Uterus (tissue), 4 donors: ENCODE results near the gene MORC1. TPM values are rescaled to one million over a fixed set of nuclear protein-coding genes. Genes with fewer than 3 reads are reported as not detected.

Experiments
- DNase-seq, 2 donors: peaks; one replicate each; pipeline ENCODE4 v3.0.0-alpha.2; 2019 to 2020
- H3K27ac ChIP-seq, 2 donors: fragments of 200-600 bp; sonication (generic); 1 replicate in 1 of 2; 2 replicates in 1 of 2; pipeline ENCODE4 v1.5.1; 2016 to 2018
- H3K27me3 ChIP-seq, 2 donors: fragments of 200-600 bp; sonication (generic); one replicate each; pipeline ENCODE4 v1.5.1; 2018 to 2019; ENCODE audit warnings: control low read depth in 1 of 2
- H3K36me3 ChIP-seq, 2 donors: fragments of 200-600 bp; sonication (generic); one replicate each; pipeline ENCODE4 v1.5.1; 2019; ENCODE audit warnings: control low read depth in 1 of 2
- H3K4me1 ChIP-seq, 2 donors: fragments of 200-600 bp; sonication (generic); one replicate each; pipeline ENCODE4 v1.5.1; 2018 to 2019; ENCODE audit warnings: control low read depth in 1 of 2
- H3K4me3 ChIP-seq, 2 donors: fragments of 200-600 bp; sonication (generic); 1 replicate in 1 of 2; 2 replicates in 1 of 2; pipeline ENCODE4 v1.5.1; 2018 to 2019; ENCODE audit warnings: mild to moderate bottlenecking in 1 of 2
- H3K9me3 ChIP-seq, 2 donors: fragments of 200-600 bp; sonication (generic); one replicate each; pipeline ENCODE4 v1.5.1; 2019; ENCODE audit warnings: control low read depth in 1 of 2
- CTCF ChIP-seq, 4 experiments: fragments of 200-600 bp in 2 of 4; fragments of 450-650 bp in 2 of 4; sonication (generic) in 2 of 4; IDR thresholded peaks; one replicate each; pipeline ENCODE4 v1.5.1; 2016 to 2019; ENCODE audit warnings: antibody characterized with exemption in 4 of 4, mild to moderate bottlenecking in 2 of 4, moderate library complexity in 1 of 4
- POLR2A ChIP-seq, 2 donors: fragments of 450-650 bp; IDR thresholded peaks; one replicate each; pipeline ENCODE4 v1.6.1; 2016; ENCODE audit warnings: antibody characterized with exemption in 2 of 2, mild to moderate bottlenecking in 1 of 2, moderate library complexity in 1 of 2
- intact Hi-C: fragments of 100-400 bp; cut with DNase I; formaldehyde crosslinking; loops from one replicate; pipeline ENCODE4 v1.15.1; 2023; ENCODE audit warnings: low total_unique reads
- total RNA-seq, 4 donors: library from RNA; depleted of rRNA in 3 of 4; stranded (reverse); fragments of >200 nt in 3 of 4; gene quantifications; one replicate each; pipeline versions ENCODE4 v1.1.0 to v1.2.4, GENCODE V29; 2014 to 2023
- donor health status: DM: yes; HTN: yes; CAD: no.

The MORC1 gene
- total RNA-seq, 4 donors from 2014 or later: not detected

GRCh38 chr3:109073116-109073515 is 44.8 kb downstream of the MORC1 start:
- H3K27me3 ChIP-seq: no peaks in the 10 kb centered on the region
- no peak for DNase-seq
- no peak overlapping the region for H3K4me3 ChIP-seq
- H3K9me3 ChIP-seq: no peaks in the 10 kb centered on the region
- intact Hi-C loops: no loop called here
- no peaks in the 10 kb centered on the region for H3K4me1 ChIP-seq
- no peaks in the 10 kb centered on the region for H3K36me3 ChIP-seq
- TF ChIP-seq POLR2A (IDR thresholded peaks at IDR 0.05): no peak
- no peak for TF ChIP-seq CTCF (IDR thresholded peaks at IDR 0.05)
- no peak overlapping the region for H3K27ac ChIP-seq

- no peak overlapping the region for H3K4me3 ChIP-seq
- H3K36me3 ChIP-seq: no peaks in the 10 kb centered on the region
- H3K27ac ChIP-seq: no peak overlapping the region
- no peak for DNase-seq
- no peaks in the 10 kb centered on the region for H3K27me3 ChIP-seq
- no peaks in the 10 kb centered on the region for H3K9me3 ChIP-seq
- intact Hi-C loops: no loop called here
- no peaks in the 10 kb centered on the region for H3K4me1 ChIP-seq
- no peak for TF ChIP-seq CTCF (IDR thresholded peaks at IDR 0.05)
- no peak for TF ChIP-seq POLR2A (IDR thresholded peaks at IDR 0.05)
These were observed 45.7 kb downstream of the MORC1 start for GRCh38 chr3:109072194-109072593.

- Histone ChIP-seq H3K4me1 (no peaks in the 10 kb centered on the region), H3K4me3 (no peak overlapping the region), H3K27ac (no peak overlapping the region), H3K27me3 (no peaks in the 10 kb centered on the region), H3K9me3 (no peaks in the 10 kb centered on the region), H3K36me3 (no peaks in the 10 kb centered on the region)
- TF ChIP-seq POLR2A (IDR thresholded peaks at IDR 0.05) (no peak), CTCF (IDR thresholded peaks at IDR 0.05) (no peak)
- no peak for DNase-seq
- intact Hi-C loops: no loop called here
These were observed 46.4 kb downstream of the MORC1 start for GRCh38 chr3:109071350-109072142.

- Histone ChIP-seq H3K4me1 (no peaks in the 10 kb centered on the region), H3K36me3 (no peaks in the 10 kb centered on the region), H3K27me3 (no peaks in the 10 kb centered on the region), H3K9me3 (no peaks in the 10 kb centered on the region), H3K27ac (no peak overlapping the region), H3K4me3 (no peak overlapping the region)
- intact Hi-C loops: no loop called here
- TF ChIP-seq CTCF (IDR thresholded peaks at IDR 0.05) (no peak), POLR2A (IDR thresholded peaks at IDR 0.05) (no peak)
- no peak for DNase-seq
These were observed 47.7 kb downstream of the MORC1 start for GRCh38 chr3:109070211-109070610.

- no peak overlapping the region for H3K4me3 ChIP-seq
- H3K9me3 ChIP-seq: no peaks in the 10 kb centered on the region
- intact Hi-C loops: no loop called here
- DNase-seq: no peak
- H3K36me3 ChIP-seq: no peaks in the 10 kb centered on the region
- no peaks in the 10 kb centered on the region for H3K4me1 ChIP-seq
- H3K27me3 ChIP-seq: no peaks in the 10 kb centered on the region
- no peak overlapping the region for H3K27ac ChIP-seq
- no peak for TF ChIP-seq CTCF (IDR thresholded peaks at IDR 0.05)
- no peak for TF ChIP-seq POLR2A (IDR thresholded peaks at IDR 0.05)
These were observed 51.1 kb downstream of the MORC1 start for GRCh38 chr3:109066864-109067263.
